GM21786 (cell line): ENCODE data around the gene POLD4.

Experiments used
- ATAC-seq: cut with Tn5 transposase; IDR thresholded peaks from one replicate; pipeline ENCODE4 v1.9.1; 2021; ENCODE audit not compliant: unreplicated experiment

The POLD4 gene

GRCh38 chr11:67317888-67318555, 35.3 kb downstream of the POLD4 start:
- ATAC-seq, result peak; percentile 13

- ATAC-seq, result peak; percentile 64
These were observed 36.0 kb downstream of the POLD4 start for GRCh38 chr11:67317205-67317887.

- ATAC-seq, result no peak
These were observed 36.5 kb downstream of the POLD4 start for GRCh38 chr11:67316882-67317204.

- ATAC-seq, result no peak
These were observed 37.9 kb downstream of the POLD4 start for GRCh38 chr11:67315325-67315909.

- ATAC-seq, result no peak
These were observed 39.1 kb downstream of the POLD4 start for GRCh38 chr11:67314218-67314617.

- no peak for ATAC-seq
These were observed 40.0 kb downstream of the POLD4 start for GRCh38 chr11:67313125-67313890.

GRCh38 chr11:67312187-67313021, 40.9 kb downstream of the POLD4 start:
- no peak for ATAC-seq

GRCh38 chr11:67311556-67312082, 41.7 kb downstream of the POLD4 start:
- ATAC-seq, result no peak

- no peak for ATAC-seq
These were observed 42.2 kb downstream of the POLD4 start for GRCh38 chr11:67311051-67311555.

- no peak for ATAC-seq
These were observed 42.9 kb downstream of the POLD4 start for GRCh38 chr11:67310246-67311050.

GRCh38 chr11:67309661-67310061, 43.7 kb downstream of the POLD4 start:
- ATAC-seq, result no peak

- no peak for ATAC-seq
These were observed 44.2 kb downstream of the POLD4 start for GRCh38 chr11:67309166-67309565.

- no peak for ATAC-seq
These were observed 45.1 kb downstream of the POLD4 start for GRCh38 chr11:67308031-67308866.

- ATAC-seq, result no peak
These were observed 45.8 kb downstream of the POLD4 start for GRCh38 chr11:67307545-67308001.

GRCh38 chr11:67306769-67307544, 46.4 kb downstream of the POLD4 start:
- ATAC-seq, result no peak

- no peak for ATAC-seq
These were observed 48.7 kb downstream of the POLD4 start for GRCh38 chr11:67304511-67305113.

GRCh38 chr11:67303835-67304411, 49.4 kb downstream of the POLD4 start:
- no peak for ATAC-seq
